HG03575 (cell line): Measurements from ENCODE around the gene SDE2.
"Not testable (repeated sequence)": the region's sequence is repeated elsewhere in the genome, so short reads cannot be mapped to it uniquely, and the experiment has no call there.

Experiments used
- ATAC-seq: cut with Tn5 transposase; IDR thresholded peaks from one replicate; pipeline ENCODE4 v1.9.1; 2021; ENCODE audit not compliant: unreplicated experiment, insufficient number of reproducible peaks, low FRiP score; ENCODE audit errors: extremely low read depth

SDE2 gene

GRCh38 chr1:225981714-225982113, 17.4 kb downstream of the SDE2 start:
- no peak for ATAC-seq

- ATAC-seq: no peak
Measured at GRCh38 chr1:225980005-225980836, 18.9 kb downstream of the SDE2 start.

- ATAC-seq: no peak
Measured at GRCh38 chr1:225979421-225979820, 19.7 kb downstream of the SDE2 start.

- peak; percentile 36 for ATAC-seq
Measured at GRCh38 chr1:225977937-225978748, 21.0 kb downstream of the SDE2 start.

GRCh38 chr1:225975146-225975545, 24.0 kb downstream of the SDE2 start:
- ATAC-seq: not testable (repeated sequence)

- no peak for ATAC-seq
Measured at GRCh38 chr1:225974454-225974853, 24.7 kb downstream of the SDE2 start.

GRCh38 chr1:225973158-225973557, 26.0 kb downstream of the SDE2 start:
- ATAC-seq: no peak

GRCh38 chr1:225972344-225973152, 26.6 kb downstream of the SDE2 start:
- ATAC-seq: no peak

- not testable (repeated sequence) for ATAC-seq
Measured at GRCh38 chr1:225970592-225971157, 28.5 kb downstream of the SDE2 start.

GRCh38 chr1:225969751-225970150, 29.4 kb downstream of the SDE2 start:
- not testable (repeated sequence) for ATAC-seq

GRCh38 chr1:225965231-225965630, 33.9 kb downstream of the SDE2 start:
- no peak for ATAC-seq

GRCh38 chr1:225963735-225964530, 35.2 kb downstream of the SDE2 start:
- no peak for ATAC-seq

GRCh38 chr1:225962440-225962975, 36.6 kb downstream of the SDE2 start:
- ATAC-seq: no peak

GRCh38 chr1:225961659-225962439, 37.3 kb downstream of the SDE2 start:
- ATAC-seq: no peak

GRCh38 chr1:225958041-225958440, 41.1 kb downstream of the SDE2 start:
- no peak for ATAC-seq

- no peak for ATAC-seq
Measured at GRCh38 chr1:225954753-225955152, 44.4 kb downstream of the SDE2 start.

GRCh38 chr1:225953315-225953714, 45.8 kb downstream of the SDE2 start:
- ATAC-seq: no peak
